HCT116 (cell line): ENCODE data around the gene CTNNA1. TPM values are rescaled to one million over a fixed set of nuclear protein-coding genes. Genes with fewer than 3 reads are reported as not detected.

Source experiments
- ATAC-seq: fragments of 200-7000 bp; cut with Tn5 transposase; 2 replicates; pipeline ENCODE4 v1.9.1; 2020; ENCODE audit warnings: mild to moderate bottlenecking, moderate library complexity
- BruUV-seq: library from RNA; stranded (reverse); fragments of 400-500 nt; replicated peaks from 2 replicates; lab custom pipeline; 2021; lab: Mats Ljungman, UMichigan
- CTCF ChIA-PET: fragments of 300-600 bp; sonication (Branson Sonifier 250); formaldehyde crosslinking; loops from one replicate; lab custom pipeline; 2021; ENCODE audit warnings: antibody characterized with exemption; lab: Charles Lee
- POLR2A ChIA-PET: fragments of 300-600, 350-600 bp; sonication (Branson Sonifier 250); formaldehyde crosslinking; loops from one replicate; lab custom pipeline; 2021; ENCODE audit warnings: antibody characterized with exemption; lab: Charles Lee
- RAD21 ChIA-PET, 2 experiments: fragments of 300-600 bp; sonication (Branson Sonifier 250); formaldehyde crosslinking; loops; one replicate each; lab custom pipeline; 2023; ENCODE audit warnings: low total read pairs in 2 of 2; ENCODE audit not compliant: uncharacterized antibody in 2 of 2, unreplicated experiment in 2 of 2, low non-redundant PET in 1 of 2; lab: Charles Lee
- DNase-seq: peaks from one replicate; pipeline ENCODE4 v3.0.0-alpha.2; 2010; ENCODE audit warnings: low read depth, low spot score
- H2AFZ ChIP-seq: fragments of 200-600 bp; shearing (Covaris generic), sonication (generic); 2 replicates; pipeline ENCODE4 v1.6.1; 2017; ENCODE audit warnings: low read depth, mixed run types, mixed read lengths, antibody characterized with exemption, low read length; ENCODE audit not compliant: poor library complexity, severe bottlenecking
- H3K27ac ChIP-seq: 2 replicates; pipeline ENCODE4 v1.5.1; 2012; ENCODE audit warnings: low read depth, low read length
- H3K27me3 ChIP-seq: fragments of 200-600 bp; sonication (generic); 2 replicates; pipeline ENCODE4 v1.6.1; 2016; ENCODE audit warnings: mixed run types, low read length, mixed read lengths; ENCODE audit not compliant: insufficient read depth
- H3K36me3 ChIP-seq, 2 experiments: fragments of 200-500 bp in 1 of 2; fragments of 200-600 bp in 1 of 2; sonication (Bioruptor generic) in 1 of 2; sonication (generic) in 1 of 2; 2 replicates each; pipeline versions ENCODE4 v1.5.1 to v1.6.1; 2014 to 2016; ENCODE audit warnings: low read length in 2 of 2, inconsistent platforms in 1 of 2, mixed read lengths in 1 of 2, mixed run types in 1 of 2; ENCODE audit not compliant: insufficient read depth in 2 of 2, control insufficient read depth in 1 of 2
- H3K4me1 ChIP-seq, 2 experiments: fragments of 200-600 bp in 1 of 2; sonication (generic) in 1 of 2; 2 replicates each; pipeline versions ENCODE4 v1.5.1 to v1.6.1; 2012 to 2017; ENCODE audit warnings: low read length in 2 of 2, inconsistent platforms in 1 of 2, mild to moderate bottlenecking in 1 of 2, mixed read lengths in 1 of 2, mixed run types in 1 of 2, moderate library complexity in 1 of 2; ENCODE audit not compliant: insufficient read depth in 2 of 2, control insufficient read depth in 1 of 2
- H3K4me2 ChIP-seq: fragments of 200-600 bp; sonication (generic); 2 replicates; pipeline ENCODE4 v1.6.1; 2017; ENCODE audit warnings: mixed run types, low read length, mixed read lengths
- H3K4me3 ChIP-seq, 2 experiments: fragments of 200-600 bp in 1 of 2; sonication (generic) in 1 of 2; replicated peaks in 1 of 2; 2 replicates each; pipeline ENCODE4 v1.5.1; 2011 to 2016; ENCODE audit warnings: low read length in 2 of 2, control low read depth in 1 of 2, low read depth in 1 of 2, mild to moderate bottlenecking in 1 of 2, mixed read lengths in 1 of 2, mixed run types in 1 of 2
- H3K79me2 ChIP-seq: fragments of 200-600 bp; sonication (generic); 2 replicates; pipeline ENCODE4 v1.6.1; 2017; ENCODE audit warnings: mild to moderate bottlenecking, mixed run types, low read length, moderate library complexity, mixed read lengths; ENCODE audit not compliant: insufficient read depth
- H3K9ac ChIP-seq: fragments of 200-600 bp; sonication (generic); 2 replicates; pipeline ENCODE4 v1.6.1; 2016; ENCODE audit warnings: low read length, mixed read lengths
- H3K9me2 ChIP-seq: fragments of 200-600 bp; sonication (generic), shearing (Covaris generic); 2 replicates; pipeline ENCODE4 v1.6.1; 2017; ENCODE audit warnings: mixed run types, mild to moderate bottlenecking, moderate library complexity; ENCODE audit not compliant: insufficient read depth
- H3K9me3 ChIP-seq, 2 experiments: fragments of 200-500 bp in 1 of 2; fragments of 200-600 bp in 1 of 2; sonication (Bioruptor generic) in 1 of 2; sonication (generic) in 1 of 2; 2 replicates each; pipeline ENCODE4 v1.6.1; 2014 to 2017; ENCODE audit warnings: low read length in 2 of 2, mixed read lengths in 2 of 2, inconsistent platforms in 1 of 2, low read depth in 1 of 2, mild to moderate bottlenecking in 1 of 2, mixed run types in 1 of 2, moderate library complexity in 1 of 2; ENCODE audit not compliant: control insufficient read depth in 1 of 2, insufficient read depth in 1 of 2
- H4K20me1 ChIP-seq: fragments of 200-600 bp; sonication (generic), shearing (Covaris generic); 2 replicates; pipeline ENCODE4 v1.6.1; 2017; ENCODE audit warnings: mixed run types, mild to moderate bottlenecking, moderate library complexity; ENCODE audit not compliant: insufficient read depth
- REST ChIP-seq: IDR thresholded peaks from 2 replicates; pipeline ENCODE4 v1.6.1; 2012; ENCODE audit warnings: low read depth
- SP1 ChIP-seq: IDR thresholded peaks from 2 replicates; pipeline ENCODE4 v1.6.1; 2012; ENCODE audit warnings: low read depth
- SRF ChIP-seq: IDR thresholded peaks from 2 replicates; pipeline ENCODE4 v1.6.1; 2012; ENCODE audit warnings: low read depth
- TCF7L2 ChIP-seq: IDR thresholded peaks from 2 replicates; pipeline ENCODE4 v1.7.0; 2011; ENCODE audit warnings: borderline replicate concordance, inconsistent platforms; ENCODE audit not compliant: insufficient read depth, insufficient read length; ENCODE audit errors: extremely low read depth
- intact Hi-C: fragments of 100-400 bp; cut with micrococcal nuclease; formaldehyde crosslinking; loops from 2 replicates; pipeline ENCODE4 v1.10.0; 2022
- total RNA-seq: library from RNA; stranded (reverse); gene quantifications from one replicate; pipeline ENCODE4 v1.2.1, GENCODE V29; 2021; ENCODE audit not compliant: unreplicated experiment

CTNNA1 gene
- total RNA-seq, 1 experiment from 2014 or later: 313 TPM

DNA sequence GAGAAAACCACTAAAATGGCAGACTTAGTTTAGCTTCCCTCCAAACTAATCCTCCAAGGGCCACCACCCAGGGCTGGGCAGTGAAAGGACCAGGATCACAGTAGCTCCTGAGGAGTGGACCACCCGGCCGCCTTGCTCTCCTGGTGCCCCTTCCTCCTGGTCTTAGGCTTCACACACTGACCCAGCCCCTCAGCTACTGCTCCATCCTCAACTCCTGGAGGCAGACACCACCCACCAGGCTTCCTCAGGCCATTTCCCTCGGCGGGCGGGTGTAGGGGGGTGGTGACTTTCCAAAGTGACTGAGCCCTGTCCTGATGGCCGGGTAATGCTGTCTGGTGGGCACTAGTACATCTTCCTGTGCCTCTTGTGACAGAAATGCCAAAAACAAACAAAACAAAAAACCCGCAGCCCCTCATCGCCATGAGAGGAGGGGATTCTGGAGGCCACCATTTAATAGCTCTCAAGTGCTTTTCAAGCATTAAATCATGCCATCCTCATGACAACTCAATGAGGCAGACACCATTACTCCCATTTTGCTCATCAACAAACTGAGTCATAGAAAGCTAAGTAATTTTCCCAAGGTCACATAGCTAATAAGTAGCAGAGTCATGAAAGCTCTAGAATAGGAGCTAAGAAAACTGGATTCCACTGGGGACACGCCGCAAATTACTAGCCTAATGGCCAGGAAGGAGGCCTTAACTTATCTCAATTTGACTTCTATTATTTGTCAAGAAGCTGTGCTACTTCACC lies 213.2 kb downstream of the CTNNA1 start (continued):
- no peak for TF ChIP-seq REST

DNA sequence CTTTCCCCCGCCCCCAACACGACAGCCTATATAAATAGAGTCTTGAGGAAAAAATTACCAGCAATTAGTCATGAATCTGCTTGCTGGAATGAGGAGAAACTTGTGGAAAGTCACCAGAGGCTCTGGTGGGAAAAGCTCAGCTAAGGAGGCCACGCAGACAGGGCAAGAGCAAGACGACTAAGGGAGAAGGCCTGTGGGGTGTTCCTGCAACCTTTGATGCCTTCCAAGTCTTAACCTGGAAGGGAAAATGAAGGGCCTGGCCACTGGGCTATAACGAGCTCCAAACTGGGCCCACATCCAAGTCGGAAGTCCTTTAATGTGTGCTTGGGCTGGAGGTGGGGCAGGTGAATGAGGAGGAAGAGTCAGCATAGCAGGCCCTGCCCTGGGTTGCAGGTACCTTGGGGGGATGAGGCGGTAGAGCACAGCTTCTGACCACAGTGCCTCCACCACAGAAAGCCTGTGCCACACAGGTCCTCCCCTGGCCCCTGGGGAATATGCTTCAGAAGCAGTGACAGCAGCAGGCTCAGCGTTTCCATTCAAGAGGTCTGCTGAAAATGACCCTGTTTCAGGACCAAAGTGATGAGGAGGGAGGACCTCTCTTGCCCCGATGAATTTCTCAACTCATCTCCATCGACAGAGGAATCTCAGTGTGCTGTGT lies 214.7 kb downstream of the CTNNA1 start:
- Histone ChIP-seq H4K20me1 (no peaks in the 10 kb centered on the region), H2AFZ (no peak overlapping the region), H3K4me2 (peak overlapping the region; percentile 53), H3K4me3 (no peak overlapping the region), H3K9me2 (no peaks in the 10 kb centered on the region), H3K4me1 (peaks cover 14 to 29% of the 10 kb centered on the region in 2 experiments), H3K79me2 (no peaks in the 10 kb centered on the region), H3K9me3 (no peaks in the 10 kb centered on the region), H3K9ac (no peak overlapping the region), H3K27me3 (no peaks in the 10 kb centered on the region), H3K36me3 (no peaks in the 10 kb centered on the region), H3K27ac (no peak overlapping the region)
- peak; percentile 81 for ATAC-seq
- intact Hi-C loops: no loop called here
- POLR2A ChIA-PET: interaction anchor here (0.8 kb wide), 1 partner anchor 9 kb away, joined by 10 read pairs; no protein-coding TSS in a partner anchor
- peak; percentile 18 for DNase-seq
- no peak for TF ChIP-seq SRF
- peak; percentile 81 for TF ChIP-seq TCF7L2
- TF ChIP-seq SP1: peak; percentile 39; the same call in 1 of the 2 replicates
- RAD21 ChIA-PET: no interaction called here
- BruUV-seq: no TSS peak
- CTCF ChIA-PET: no interaction called here
